IPS-15b (cell line): ENCODE results near the gene PSMB10.

ENCODE experiments used
- H3K27me3 ChIP-seq: one replicate; pipeline ENCODE4 v1.6.1; 2013; ENCODE audit warnings: low read length; ENCODE audit not compliant: control insufficient read depth, insufficient read depth
- H3K36me3 ChIP-seq: one replicate; pipeline ENCODE4 v1.6.1; 2013; ENCODE audit warnings: low read length; ENCODE audit not compliant: control insufficient read depth, insufficient read depth
- H3K4me1 ChIP-seq: one replicate; pipeline ENCODE4 v1.6.1; 2013; ENCODE audit warnings: mild to moderate bottlenecking, low read length; ENCODE audit not compliant: control insufficient read depth, insufficient read depth
- H3K4me3 ChIP-seq: one replicate; pipeline ENCODE4 v1.5.1; 2013; ENCODE audit warnings: low read depth, low read length
- H3K9ac ChIP-seq: one replicate; pipeline ENCODE4 v1.6.1; 2013; ENCODE audit warnings: low read depth, mild to moderate bottlenecking, low read length
- H3K9me3 ChIP-seq: one replicate; pipeline ENCODE4 v1.6.1; 2013; ENCODE audit warnings: mild to moderate bottlenecking, low read length; ENCODE audit not compliant: control insufficient read depth, insufficient read depth

PSMB10 gene

DNA sequence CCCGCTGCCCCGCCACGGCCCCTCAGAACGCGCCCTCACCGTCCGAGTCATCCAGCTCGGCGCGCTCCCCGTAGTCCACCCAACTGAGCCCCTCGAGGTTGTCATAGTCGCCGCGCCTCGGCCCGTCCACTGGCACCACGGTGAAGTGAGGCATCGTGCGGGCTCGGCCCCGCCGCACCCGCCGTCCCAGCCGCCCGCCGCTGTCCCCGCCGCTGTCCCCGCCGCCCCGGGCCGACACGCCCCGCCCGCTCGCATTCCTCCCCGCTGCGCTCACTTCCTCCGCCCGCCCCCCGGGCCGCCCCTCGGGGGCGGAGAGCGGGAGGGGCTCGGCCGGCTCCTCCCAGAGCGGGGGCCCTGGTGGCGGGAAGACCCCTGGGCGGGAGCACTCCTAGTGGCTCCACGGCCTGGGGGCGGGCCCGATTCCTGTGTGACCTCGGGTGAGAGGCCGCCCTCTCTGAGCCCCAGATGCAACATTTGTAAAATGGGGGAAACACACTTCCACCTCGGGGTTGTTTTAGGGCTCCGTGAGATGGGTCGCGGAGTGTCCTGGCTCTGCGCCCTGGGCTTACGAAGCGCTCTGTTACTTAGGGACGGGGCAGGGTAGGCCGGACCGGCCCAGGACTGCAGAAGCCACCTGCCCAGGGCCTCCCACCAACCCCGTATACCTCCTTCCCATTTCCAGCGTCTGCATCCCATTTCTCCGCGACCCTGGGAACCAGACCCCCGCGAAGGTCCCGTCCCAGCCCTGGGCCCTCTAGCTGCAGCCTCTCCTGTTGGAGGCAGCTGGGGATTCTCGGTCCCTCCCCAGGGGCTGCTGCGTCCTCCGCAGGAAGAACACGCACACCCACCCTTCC, 32.0 kb upstream of the PSMB10 start, which contains the start of gene SLC12A4:
SLC12A4 (minus strand) TSS at position 238 of the 854 bp plus-strand sequence; CDS start at position 154, 84 bp downstream.
- peaks cover 3% of the 10 kb centered on the region for H3K27me3 ChIP-seq
- peaks cover 4% of the 10 kb centered on the region for H3K36me3 ChIP-seq
- H3K9me3 ChIP-seq = no peaks in the 10 kb centered on the region
- H3K4me3 ChIP-seq = peak within 1 kb of the TSS; percentile 88
- H3K9ac ChIP-seq = peak within 1 kb of the TSS; percentile 79
- H3K4me1 ChIP-seq = peaks cover 15% of the 10 kb centered on the region

DNA sequence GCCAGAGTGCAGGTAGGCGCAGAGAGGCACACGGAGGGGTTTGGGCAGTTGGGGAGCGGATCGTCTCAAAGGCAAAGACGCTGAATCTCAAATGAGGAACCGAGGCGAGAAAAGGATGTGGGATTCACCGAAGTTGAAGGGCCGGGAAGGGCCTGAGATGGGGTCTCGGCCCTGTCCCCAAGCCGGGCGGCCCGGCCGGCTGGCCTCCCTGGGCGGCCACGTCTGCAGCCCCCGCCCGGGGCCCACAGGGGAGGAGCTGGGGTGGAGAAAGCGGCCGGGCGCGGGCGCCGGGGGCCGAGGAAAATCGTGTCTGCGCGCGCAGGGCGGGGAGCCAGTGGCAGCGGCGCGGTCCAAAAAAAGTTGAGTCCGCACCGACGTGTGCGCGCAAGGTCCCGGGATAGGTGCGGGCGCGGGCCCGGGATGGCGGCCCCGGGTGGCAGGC, 31.3 kb upstream of the PSMB10 start:
- H3K9ac ChIP-seq = peak overlapping the region; percentile 79
- no peaks in the 10 kb centered on the region for H3K9me3 ChIP-seq
- H3K27me3 ChIP-seq = peaks cover 3% of the 10 kb centered on the region
- peaks cover 4% of the 10 kb centered on the region for H3K36me3 ChIP-seq
- H3K4me1 ChIP-seq = peaks cover 15% of the 10 kb centered on the region
- H3K4me3 ChIP-seq = peak overlapping the region; percentile 88

DNA sequence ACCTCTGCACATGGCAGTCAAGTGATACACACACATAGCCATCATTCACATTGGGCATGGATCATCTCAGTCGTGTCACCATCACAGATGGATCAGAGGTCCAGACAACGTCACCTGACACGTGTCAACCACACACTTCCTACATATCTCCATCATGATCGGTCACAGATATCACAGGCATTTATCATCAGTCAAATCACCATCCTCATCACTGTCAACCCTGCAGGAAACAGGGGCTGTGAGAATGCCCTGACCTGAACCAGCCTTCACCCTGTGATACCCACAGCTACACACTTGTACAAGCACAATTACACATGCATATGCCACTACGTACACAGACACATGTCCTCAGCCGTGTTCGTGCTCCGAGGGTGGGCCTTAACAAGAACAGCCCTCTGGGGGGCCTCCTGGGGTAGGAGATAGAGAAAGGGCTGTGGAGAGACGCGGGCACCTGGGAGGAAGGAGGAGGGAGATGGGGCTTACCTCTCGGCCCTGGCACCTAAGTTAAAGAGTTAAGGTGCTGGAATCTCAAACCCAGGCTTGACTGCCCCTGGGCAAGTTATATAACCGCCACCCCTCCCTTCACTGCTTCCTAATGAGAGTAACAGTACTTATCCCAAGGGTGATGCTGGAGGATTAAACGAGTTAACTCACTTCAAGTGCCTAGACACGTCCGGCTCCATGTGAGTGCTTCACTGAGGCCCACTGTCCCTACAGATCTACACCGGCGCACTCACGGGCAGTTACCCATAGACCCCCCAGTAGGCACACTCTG, 30.7 kb upstream of the PSMB10 start:
- H3K36me3 ChIP-seq = peaks cover 8% of the 10 kb centered on the region

DNA sequence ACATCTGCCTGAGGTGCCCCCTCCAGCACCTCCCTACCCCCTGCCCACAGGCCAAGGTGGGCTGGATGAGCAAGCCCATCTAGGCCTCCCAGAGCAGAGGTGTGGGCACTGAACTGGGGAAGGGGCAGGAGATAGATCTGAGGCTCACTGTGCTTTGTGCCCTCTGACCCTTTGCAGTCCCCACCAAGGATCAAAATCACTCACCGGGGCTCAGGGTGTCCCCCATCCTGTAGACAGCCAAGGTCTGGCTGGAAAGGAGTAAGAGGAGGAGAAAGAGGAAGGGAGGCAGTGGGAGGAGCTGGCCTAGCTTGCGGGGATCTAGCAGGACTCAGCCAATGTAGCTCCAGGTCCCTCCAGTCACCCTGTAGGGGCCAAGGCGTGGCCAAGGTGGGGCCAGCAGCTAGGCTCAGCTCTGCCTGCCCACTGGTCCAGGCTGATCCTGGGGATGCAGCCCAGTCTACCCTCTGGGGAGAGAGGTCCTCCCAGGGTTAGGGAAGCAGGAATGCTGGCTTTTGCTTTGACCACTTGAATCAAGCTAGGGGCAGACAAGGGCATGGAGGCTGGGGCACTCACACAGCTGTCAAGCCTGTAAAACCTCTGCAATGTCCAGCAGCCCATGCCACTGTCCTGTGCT, 30.0 kb upstream of the PSMB10 start:
- Histone ChIP-seq H3K9ac (peak overlapping the region; percentile 37), H3K9me3 (no peaks in the 10 kb centered on the region), H3K4me1 (peaks cover 15% of the 10 kb centered on the region), H3K27me3 (peaks cover 3% of the 10 kb centered on the region), H3K4me3 (peak overlapping the region; percentile 88), H3K36me3 (peaks cover 15% of the 10 kb centered on the region)

More for the DNA sequence above, 30.7 kb upstream of the PSMB10 start:
- Histone ChIP-seq H3K4me3 (peak overlapping the region; percentile 88), H3K27me3 (peaks cover 3% of the 10 kb centered on the region), H3K9ac (peak overlapping the region; percentile 79), H3K4me1 (peaks cover 15% of the 10 kb centered on the region), H3K9me3 (no peaks in the 10 kb centered on the region)

DNA sequence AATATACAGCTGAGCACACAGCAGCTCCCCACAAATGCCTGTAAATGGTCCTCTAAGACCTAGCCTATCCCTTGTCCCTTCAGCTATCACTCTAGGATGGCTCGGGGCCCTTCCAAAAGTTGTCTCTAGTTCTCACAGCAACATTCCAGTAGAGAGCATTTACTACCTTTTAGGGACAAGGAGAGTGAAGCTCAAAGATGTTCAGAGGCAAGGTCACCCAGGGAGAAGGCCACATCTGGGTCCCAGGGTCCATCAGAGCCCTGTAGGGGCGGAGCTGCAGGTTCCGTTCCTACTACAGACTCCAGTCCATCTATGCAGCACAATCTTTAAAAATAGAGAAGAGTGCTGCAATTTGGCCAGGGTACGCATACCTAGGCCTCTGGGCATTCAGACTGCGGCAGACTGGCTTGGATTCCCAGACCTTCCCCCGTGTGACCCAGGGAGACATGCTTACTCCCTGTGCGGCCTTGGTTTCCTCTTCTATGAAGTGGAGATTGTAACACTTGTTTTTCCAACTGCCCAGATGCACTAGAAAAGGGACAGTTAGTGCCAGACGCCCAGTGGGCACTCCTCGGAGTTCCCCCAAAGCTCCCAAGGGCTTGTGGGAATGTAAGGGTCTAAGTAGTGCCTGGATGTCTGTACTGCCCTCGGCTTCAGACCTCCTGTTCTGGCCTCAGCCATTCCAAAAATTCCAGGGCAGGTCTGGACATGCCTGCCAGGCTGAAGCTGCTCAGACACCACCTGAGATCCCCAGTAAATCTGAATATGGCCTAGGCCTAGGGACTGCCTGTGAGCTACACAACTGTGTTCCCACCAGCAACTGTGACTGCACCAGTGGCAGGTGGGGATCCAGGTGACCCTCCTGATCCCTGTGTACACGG, 29.3 kb upstream of the PSMB10 start:
- H3K9me3 ChIP-seq = no peaks in the 10 kb centered on the region
- peaks cover 3% of the 10 kb centered on the region for H3K27me3 ChIP-seq
- peaks cover 15% of the 10 kb centered on the region for H3K4me1 ChIP-seq
- H3K9ac ChIP-seq = peak overlapping the region; percentile 54
- H3K36me3 ChIP-seq = peaks cover 23% of the 10 kb centered on the region
- H3K4me3 ChIP-seq = peak overlapping the region; percentile 32

DNA sequence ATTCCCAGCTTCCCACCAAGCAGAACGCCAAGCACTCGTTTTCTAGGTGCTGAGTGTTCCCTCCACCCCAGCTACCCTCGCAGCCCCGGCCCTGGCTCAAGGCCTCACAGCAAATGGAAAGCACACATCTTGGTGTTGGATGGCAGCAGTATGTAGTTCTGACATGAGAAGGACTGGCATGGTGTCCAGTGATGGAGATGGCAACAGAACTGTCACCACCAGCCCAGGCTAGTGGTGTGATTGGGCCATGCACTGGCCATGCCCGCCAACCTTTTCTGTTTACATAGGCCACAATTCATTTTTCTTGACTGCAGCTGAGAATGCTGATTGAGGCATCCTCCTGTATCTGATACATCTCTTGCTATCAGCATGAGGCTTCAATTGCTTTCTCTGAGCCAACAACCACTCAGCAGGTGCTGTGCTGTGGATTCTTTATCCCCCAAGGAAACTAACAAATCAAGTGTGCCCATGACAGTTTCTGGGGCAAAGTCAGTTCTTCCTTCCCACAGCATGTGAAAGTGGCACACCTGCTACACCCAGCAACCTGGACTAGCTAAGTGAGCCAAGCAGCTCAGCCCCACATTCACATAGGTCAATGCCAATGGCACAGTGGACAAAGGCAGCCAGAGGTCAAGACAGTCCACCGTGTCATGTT, 28.0 kb upstream of the PSMB10 start:
- H3K4me3 ChIP-seq = peak overlapping the region; percentile 8
- H3K9me3 ChIP-seq = no peaks in the 10 kb centered on the region
- H3K27me3 ChIP-seq = peaks cover 3% of the 10 kb centered on the region
- peaks cover 15% of the 10 kb centered on the region for H3K4me1 ChIP-seq
- H3K9ac ChIP-seq = peak overlapping the region; percentile 26
- H3K36me3 ChIP-seq = peaks cover 34% of the 10 kb centered on the region

DNA sequence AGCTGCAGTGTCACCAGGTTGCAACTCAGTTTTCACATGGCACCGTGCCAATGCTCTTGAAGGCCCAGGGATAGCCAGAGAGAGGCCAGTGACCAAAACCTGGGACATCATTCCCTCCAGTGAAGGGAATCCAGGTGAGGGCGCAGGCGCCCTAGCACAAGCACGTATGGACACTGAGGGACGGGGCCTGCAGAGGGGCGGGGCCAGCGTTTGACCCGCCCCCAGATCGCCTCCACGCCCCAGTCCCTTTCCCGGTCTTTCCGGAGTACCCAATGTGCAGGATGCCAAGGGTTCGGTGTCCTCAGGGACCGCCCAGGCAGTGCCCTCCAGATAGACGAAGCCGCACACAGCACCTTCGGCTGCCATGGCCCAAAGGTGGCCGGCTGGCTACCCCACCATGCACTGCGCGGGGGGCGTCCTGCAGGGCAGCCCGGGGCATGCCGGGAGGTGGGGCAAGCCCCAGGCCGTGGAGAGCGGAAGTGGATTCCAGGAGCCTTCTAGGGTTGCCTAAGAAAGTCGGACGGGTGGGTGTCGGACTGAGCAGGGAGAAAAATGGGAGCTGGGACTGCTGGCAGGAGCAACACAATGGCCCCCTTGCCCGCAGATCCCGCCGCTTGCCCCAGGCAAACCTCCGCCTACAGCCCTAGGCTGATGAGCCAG, 27.1 kb upstream of the PSMB10 start:
- Histone ChIP-seq H3K9ac (peak overlapping the region; percentile 26), H3K36me3 (peaks cover 39% of the 10 kb centered on the region), H3K4me1 (peaks cover 15% of the 10 kb centered on the region), H3K27me3 (peaks cover 3% of the 10 kb centered on the region), H3K4me3 (peak overlapping the region; percentile 32), H3K9me3 (no peaks in the 10 kb centered on the region)

DNA sequence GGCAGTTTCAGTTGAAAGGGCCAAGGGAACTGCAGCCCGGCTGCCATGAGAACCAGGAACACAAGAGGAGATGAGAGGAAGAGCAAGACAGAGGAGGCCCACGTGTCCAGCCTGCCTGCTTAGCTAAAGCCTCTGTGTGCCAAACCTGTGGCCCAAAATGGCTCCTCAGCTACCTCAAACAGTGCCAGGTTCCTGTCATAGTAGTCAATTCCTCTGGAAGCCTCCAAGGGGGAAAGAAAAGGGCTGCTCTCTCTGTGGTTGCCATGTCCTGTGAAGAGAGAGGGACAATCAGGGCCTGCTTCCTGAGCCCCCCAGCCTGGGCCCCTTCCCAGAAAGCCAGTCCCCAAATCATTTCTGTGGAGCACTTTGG, 26.6 kb upstream of the PSMB10 start:
- Histone ChIP-seq H3K4me3 (no peak overlapping the region), H3K36me3 (peaks cover 44% of the 10 kb centered on the region), H3K9me3 (no peaks in the 10 kb centered on the region), H3K9ac (no peak overlapping the region), H3K4me1 (peaks cover 15% of the 10 kb centered on the region), H3K27me3 (peaks cover 3% of the 10 kb centered on the region)

DNA sequence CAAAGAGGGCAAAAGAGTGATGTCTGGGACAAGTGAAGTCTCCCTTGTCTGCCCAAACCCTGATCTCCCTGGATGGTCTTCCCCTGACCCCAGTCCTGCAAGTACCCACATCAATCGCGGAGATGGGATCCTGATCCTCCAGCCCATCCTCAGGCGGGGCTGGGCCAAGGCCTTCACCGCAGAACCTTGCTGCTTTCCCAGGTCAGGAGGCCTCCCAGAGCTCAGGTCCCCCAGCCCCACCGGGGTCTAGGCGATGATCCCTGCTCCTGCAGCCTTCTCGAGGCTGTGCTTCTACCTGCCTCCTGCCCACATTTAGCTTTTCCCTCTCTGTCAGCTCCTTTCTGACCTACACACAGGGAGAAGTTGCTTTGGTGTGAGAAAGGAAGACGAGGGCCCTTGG, 25.5 kb upstream of the PSMB10 start:
- H3K9me3 ChIP-seq = no peaks in the 10 kb centered on the region
- peaks cover 12% of the 10 kb centered on the region for H3K4me1 ChIP-seq
- H3K27me3 ChIP-seq = peaks cover under 1% of the 10 kb centered on the region
- no peak overlapping the region for H3K4me3 ChIP-seq
- no peak overlapping the region for H3K9ac ChIP-seq
- peaks cover 49% of the 10 kb centered on the region for H3K36me3 ChIP-seq

DNA sequence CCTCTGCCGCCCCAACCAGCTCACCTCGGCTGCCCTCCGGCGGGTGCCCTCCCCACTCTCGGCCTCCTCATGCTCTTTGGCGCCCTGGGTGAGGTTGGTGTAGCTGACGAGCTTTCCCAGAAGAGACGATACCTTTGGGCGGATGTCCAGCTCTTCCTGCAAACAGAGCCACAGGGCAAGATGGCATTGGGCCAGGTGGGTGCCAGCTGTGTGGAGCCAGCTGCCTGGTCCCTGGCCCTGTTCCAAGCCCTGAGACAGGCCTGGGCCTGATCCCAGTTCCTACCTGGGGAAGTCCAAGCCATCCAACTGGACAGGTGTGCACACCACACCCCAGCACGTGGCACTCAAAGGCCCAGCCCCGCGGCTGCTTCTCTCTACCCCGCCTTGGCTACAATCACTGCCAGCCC, 24.9 kb upstream of the PSMB10 start:
- no peak overlapping the region for H3K9ac ChIP-seq
- H3K9me3 ChIP-seq = no peaks in the 10 kb centered on the region
- H3K27me3 ChIP-seq = no peaks in the 10 kb centered on the region
- H3K4me1 ChIP-seq = peaks cover 7% of the 10 kb centered on the region
- H3K36me3 ChIP-seq = peaks cover 49% of the 10 kb centered on the region
- H3K4me3 ChIP-seq = no peak overlapping the region
